Activated CD4-positive, alpha-beta T cell treated with anti-CD3 and anti-CD28 coated beads for 4 hours (primary cell): ENCODE results near the gene SERPINA9.
"Not testable (repeated sequence)": the region's sequence is repeated elsewhere in the genome, so short reads cannot be mapped to it uniquely, and the experiment has no call there.

Experiments
- DNase-seq, 2 donors: peaks; one replicate each; pipeline ENCODE4 v3.0.0-alpha.2; 2020

SERPINA9 gene

DNA sequence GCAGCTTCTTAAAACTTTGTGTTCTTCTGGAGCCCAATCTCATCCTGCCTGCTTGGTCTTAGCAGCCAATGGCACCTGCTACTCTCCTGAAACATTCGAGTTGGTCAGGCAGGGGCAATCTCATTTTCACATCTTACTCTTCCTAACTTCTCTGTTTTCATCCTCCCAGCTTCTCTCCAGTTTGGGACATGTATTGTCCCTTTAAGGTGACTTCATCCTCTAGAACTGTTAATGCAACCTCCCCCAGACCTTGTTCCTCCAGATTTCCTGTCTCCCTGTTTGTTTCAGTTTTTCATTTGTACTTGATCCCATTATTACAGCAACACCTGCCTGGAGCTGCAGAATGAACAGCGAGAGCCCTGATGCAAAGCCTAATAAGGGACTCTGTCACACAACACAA, 54.7 kb downstream of the SERPINA9 start:
- no peak for DNase-seq

DNA sequence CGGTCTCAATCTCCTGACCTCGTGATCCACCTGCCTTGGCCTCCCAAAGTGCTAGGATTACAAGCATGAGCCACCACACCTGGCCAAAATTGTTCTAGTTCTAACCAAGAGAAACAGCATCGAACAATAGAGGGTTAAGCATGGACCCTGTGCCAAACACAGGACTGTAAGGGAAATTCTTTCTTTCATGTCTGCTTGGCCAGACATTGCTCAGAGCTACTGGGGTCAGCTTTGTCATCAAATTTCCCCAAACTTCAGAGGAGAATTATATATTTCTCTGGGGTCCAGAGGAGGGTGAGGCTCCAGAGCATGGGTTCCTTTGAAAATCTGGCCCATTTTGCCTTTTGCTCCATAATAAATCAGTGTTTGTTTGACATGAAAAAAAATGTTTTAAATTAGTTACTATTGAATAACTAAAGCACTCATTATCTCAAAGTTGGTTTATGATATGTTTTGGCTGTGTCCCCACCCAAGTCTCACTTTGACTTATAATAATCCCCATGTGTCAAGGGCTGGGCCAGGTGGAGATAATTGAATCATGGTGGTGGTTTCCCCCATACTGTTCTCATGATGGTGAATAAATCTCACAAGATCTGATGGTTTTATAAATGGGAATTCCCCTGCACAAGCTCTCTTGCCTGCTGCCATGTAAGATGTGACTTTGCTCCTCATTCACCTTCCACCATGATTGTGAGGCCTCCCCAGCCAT, 58.3 kb downstream of the SERPINA9 start:
- not testable (repeated sequence) for DNase-seq
